Fibroblast of skin of abdomen (primary cell): ENCODE measurements around the gene S100A2.

Experiments used
- DNase-seq: peaks from one replicate; pipeline ENCODE4 v3.0.0-alpha.2; 2013

S100A2 gene

GRCh38 chr1:153544453-153545066, 21.1 kb downstream of the S100A2 start:
- no peak for DNase-seq

- no peak for DNase-seq
Observed at GRCh38 chr1:153543736-153544135, 21.9 kb downstream of the S100A2 start.

- DNase-seq: no peak
Observed at GRCh38 chr1:153542956-153543711, 22.5 kb downstream of the S100A2 start.

- no peak for DNase-seq
Observed at GRCh38 chr1:153541641-153542590, 23.7 kb downstream of the S100A2 start.

- DNase-seq: peak; percentile 64
Observed at GRCh38 chr1:153540394-153541361, 25.0 kb downstream of the S100A2 start, which contains the start of gene S100A5. Gene S100A5, minus strand, starts transcription at chr1:153540934. Its CDS starts 743 bp downstream, at chr1:153540191.

- DNase-seq: no peak
Observed at GRCh38 chr1:153539395-153540093, 26.1 kb downstream of the S100A2 start.

GRCh38 chr1:153538315-153538821, 27.3 kb downstream of the S100A2 start:
- DNase-seq: no peak

GRCh38 chr1:153537376-153537730, 28.3 kb downstream of the S100A2 start:
- no peak for DNase-seq

- no peak for DNase-seq
Observed at GRCh38 chr1:153536671-153537375, 28.8 kb downstream of the S100A2 start.

- DNase-seq: peak; percentile 90
Observed at GRCh38 chr1:153536012-153536670, 29.5 kb downstream of the S100A2 start.

- peak; percentile 26 for DNase-seq
Observed at GRCh38 chr1:153535242-153536011, 30.2 kb downstream of the S100A2 start, which contains the start of gene S100A6. Gene S100A6, minus strand, starts transcription at chr1:153535991. Its CDS starts 652 bp downstream, at chr1:153535339.

GRCh38 chr1:153534925-153535241, 30.8 kb downstream of the S100A2 start:
- DNase-seq: no peak

- peak; percentile 33 for DNase-seq
Observed at GRCh38 chr1:153534226-153534924, 31.3 kb downstream of the S100A2 start.

GRCh38 chr1:153533689-153534201, 31.9 kb downstream of the S100A2 start:
- DNase-seq: peak; percentile 94

- peak; percentile 89 for DNase-seq
Observed at GRCh38 chr1:153532769-153533599, 32.7 kb downstream of the S100A2 start.

- DNase-seq: no peak
Observed at GRCh38 chr1:153532181-153532580, 33.5 kb downstream of the S100A2 start.

- DNase-seq: no peak
Observed at GRCh38 chr1:153531638-153532037, 34.0 kb downstream of the S100A2 start.
